Measurements from ENCODE around the gene DUSP1.

- TF ChIP-seq EZH2 (IDR thresholded peaks at IDR 0.05; ENCODE audit: low read depth) (no peak), CTCF (conservative IDR thresholded peaks at IDR 0.05) (no peak)
Observed at GRCh38 chr5:172795318-172795977, 24.5 kb upstream of the DUSP1 start.
